WTC11 (cell line): ENCODE measurements around the gene PIGU. TPM values are rescaled to one million over a fixed set of nuclear protein-coding genes. Genes with fewer than 3 reads are reported as not detected.

Source experiments
- ATAC-seq: fragments of 200-7000 bp; cut with Tn5 transposase; 2 replicates; pipeline ENCODE4 v1.10.0; 2021; ENCODE audit warnings: mild to moderate bottlenecking, moderate library complexity
- CTCF ChIA-PET: fragments of 300-600 bp; sonication (Branson Sonifier 250); formaldehyde crosslinking; loops from one replicate; lab custom pipeline; 2021; ENCODE audit warnings: antibody characterized with exemption; lab: Charles Lee
- POLR2A ChIA-PET: fragments of 350-600 bp; sonication (Branson Sonifier 250); formaldehyde crosslinking; loops from one replicate; lab custom pipeline; 2021; ENCODE audit warnings: antibody characterized with exemption; lab: Charles Lee
- DNase-seq: peaks from one replicate; pipeline ENCODE4 v3.0.0; 2021; ENCODE audit warnings: low spot score
- H3K27ac Mint-ChIP-seq: 2 replicates; pipeline ENCODE4 v1.8.0; 2021; ENCODE audit warnings: mixed read lengths
- H3K27me3 Mint-ChIP-seq: 2 replicates; pipeline ENCODE4 v1.8.0; 2021; ENCODE audit warnings: low read depth, mild to moderate bottlenecking, moderate library complexity, mixed read lengths
- H3K36me3 Mint-ChIP-seq: 2 replicates; pipeline ENCODE4 v1.8.0; 2021; ENCODE audit warnings: mixed read lengths
- H3K4me1 Mint-ChIP-seq: 2 replicates; pipeline ENCODE4 v1.8.0; 2022; ENCODE audit warnings: mixed read lengths
- H3K4me3 Mint-ChIP-seq: 2 replicates; pipeline ENCODE4 v1.8.0; 2021; ENCODE audit warnings: mild to moderate bottlenecking, moderate library complexity, mixed read lengths
- H3K9me3 Mint-ChIP-seq: 2 replicates; pipeline ENCODE4 v1.8.0; 2021; ENCODE audit warnings: mixed read lengths
- EMX1 ChIP-seq: fragments of 250-450 bp; sonication (Bioruptor Pico); IDR thresholded peaks from 2 replicates; pipeline ENCODE4 v1.8.0; 2021; ENCODE audit warnings: mild to moderate bottlenecking
- GABPB1 ChIP-seq: sonication (generic); formaldehyde crosslinking; IDR thresholded peaks from 2 replicates; pipeline ENCODE4 v1.8.1; 2023; ENCODE audit warnings: mild to moderate bottlenecking, missing genetic modification reagents
- JAZF1 ChIP-seq: fragments of 250-450 bp; sonication (Bioruptor Pico); IDR thresholded peaks from 2 replicates; pipeline ENCODE4 v1.9.0; 2021; ENCODE audit warnings: moderate library complexity, mild to moderate bottlenecking, inconsistent platforms
- MLX ChIP-seq: sonication (generic); formaldehyde crosslinking; IDR thresholded peaks from 2 replicates; pipeline ENCODE4 v1.8.1; 2023; ENCODE audit warnings: mild to moderate bottlenecking, missing genetic modification reagents, moderate library complexity
- MXD4 ChIP-seq: fragments of 250-450 bp; sonication (Bioruptor Pico); IDR thresholded peaks from 2 replicates; pipeline ENCODE4 v1.8.0; 2021; ENCODE audit warnings: mild to moderate bottlenecking, moderate library complexity, borderline replicate concordance
- PRRX2 ChIP-seq: fragments of 250-450 bp; sonication (Bioruptor Pico); IDR thresholded peaks from 2 replicates; pipeline ENCODE4 v1.8.0; 2021; ENCODE audit warnings: mild to moderate bottlenecking
- RORB ChIP-seq: fragments of 250-450 bp; sonication (Bioruptor Pico); IDR thresholded peaks from 2 replicates; pipeline ENCODE4 v1.9.0; 2021; ENCODE audit warnings: mild to moderate bottlenecking
- ZBTB21 ChIP-seq: sonication (generic); formaldehyde crosslinking; IDR thresholded peaks from 2 replicates; pipeline ENCODE4 v1.8.1; 2023; ENCODE audit warnings: mild to moderate bottlenecking, missing genetic modification reagents, borderline replicate concordance
- ZNF219 ChIP-seq: sonication (generic); formaldehyde crosslinking; IDR thresholded peaks from 2 replicates; pipeline ENCODE4 v1.8.0; 2023; ENCODE audit warnings: missing genetic modification reagents, mild to moderate bottlenecking, borderline replicate concordance
- ZNF317 ChIP-seq: sonication (generic); formaldehyde crosslinking; IDR thresholded peaks from 2 replicates; pipeline ENCODE4 v1.8.1; 2023; ENCODE audit warnings: low read depth, mild to moderate bottlenecking, moderate library complexity, missing genetic modification reagents, borderline replicate concordance
- total RNA-seq: library from RNA; stranded (reverse); gene quantifications from 3 replicates; pipeline ENCODE4 v1.2.3, GENCODE V29; 2021
- TF ChIP-seq, protein P1 (sequence below): sonication (generic); formaldehyde crosslinking; IDR thresholded peaks from 2 replicates; pipeline ENCODE4 v1.8.1; 2023; ENCODE audit warnings: mild to moderate bottlenecking, missing genetic modification reagents, borderline replicate concordance
- TF ChIP-seq, protein P2 (sequence below): sonication (generic); formaldehyde crosslinking; IDR thresholded peaks from 2 replicates; pipeline ENCODE4 v1.8.0; 2023; ENCODE audit warnings: missing genetic modification reagents, mild to moderate bottlenecking, borderline replicate concordance
- TF ChIP-seq, protein P3 (sequence below): sonication (generic); formaldehyde crosslinking; IDR thresholded peaks from 2 replicates; pipeline ENCODE4 v1.8.0; 2023; ENCODE audit warnings: mild to moderate bottlenecking, missing genetic modification reagents
- TF ChIP-seq, protein P4 (sequence below): sonication (generic); formaldehyde crosslinking; IDR thresholded peaks from 2 replicates; pipeline ENCODE4 v1.8.1; 2022; ENCODE audit warnings: low read depth, missing genetic modification reagents, borderline replicate concordance
- TF ChIP-seq, protein P5 (sequence below): fragments of 250-450 bp; sonication (Bioruptor Pico); IDR thresholded peaks from 2 replicates; pipeline ENCODE4 v1.9.0; 2021; ENCODE audit warnings: mild to moderate bottlenecking, borderline replicate concordance
- TF ChIP-seq, protein P6 (sequence below): sonication (generic); formaldehyde crosslinking; IDR thresholded peaks from 2 replicates; pipeline ENCODE4 v1.8.0; 2023; ENCODE audit warnings: missing genetic modification reagents

PIGU gene
- total RNA-seq, 1 experiment from 2014 or later, result 24.8 TPM

GRCh38 chr20:34531608-34532265 lies 145.2 kb downstream of the PIGU start (continued):
- TF ChIP-seq, protein P1, sequence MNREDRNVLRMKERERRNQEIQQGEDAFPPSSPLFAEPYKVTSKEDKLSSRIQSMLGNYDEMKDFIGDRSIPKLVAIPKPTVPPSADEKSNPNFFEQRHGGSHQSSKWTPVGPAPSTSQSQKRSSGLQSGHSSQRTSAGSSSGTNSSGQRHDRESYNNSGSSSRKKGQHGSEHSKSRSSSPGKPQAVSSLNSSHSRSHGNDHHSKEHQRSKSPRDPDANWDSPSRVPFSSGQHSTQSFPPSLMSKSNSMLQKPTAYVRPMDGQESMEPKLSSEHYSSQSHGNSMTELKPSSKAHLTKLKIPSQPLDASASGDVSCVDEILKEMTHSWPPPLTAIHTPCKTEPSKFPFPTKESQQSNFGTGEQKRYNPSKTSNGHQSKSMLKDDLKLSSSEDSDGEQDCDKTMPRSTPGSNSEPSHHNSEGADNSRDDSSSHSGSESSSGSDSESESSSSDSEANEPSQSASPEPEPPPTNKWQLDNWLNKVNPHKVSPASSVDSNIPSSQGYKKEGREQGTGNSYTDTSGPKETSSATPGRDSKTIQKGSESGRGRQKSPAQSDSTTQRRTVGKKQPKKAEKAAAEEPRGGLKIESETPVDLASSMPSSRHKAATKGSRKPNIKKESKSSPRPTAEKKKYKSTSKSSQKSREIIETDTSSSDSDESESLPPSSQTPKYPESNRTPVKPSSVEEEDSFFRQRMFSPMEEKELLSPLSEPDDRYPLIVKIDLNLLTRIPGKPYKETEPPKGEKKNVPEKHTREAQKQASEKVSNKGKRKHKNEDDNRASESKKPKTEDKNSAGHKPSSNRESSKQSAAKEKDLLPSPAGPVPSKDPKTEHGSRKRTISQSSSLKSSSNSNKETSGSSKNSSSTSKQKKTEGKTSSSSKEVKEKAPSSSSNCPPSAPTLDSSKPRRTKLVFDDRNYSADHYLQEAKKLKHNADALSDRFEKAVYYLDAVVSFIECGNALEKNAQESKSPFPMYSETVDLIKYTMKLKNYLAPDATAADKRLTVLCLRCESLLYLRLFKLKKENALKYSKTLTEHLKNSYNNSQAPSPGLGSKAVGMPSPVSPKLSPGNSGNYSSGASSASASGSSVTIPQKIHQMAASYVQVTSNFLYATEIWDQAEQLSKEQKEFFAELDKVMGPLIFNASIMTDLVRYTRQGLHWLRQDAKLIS (CRISPR knock-in tag), result no peak
- TF ChIP-seq PRRX2 (CRISPR knock-in tag), result no peak
- TF ChIP-seq EMX1 (CRISPR knock-in tag), result no peak

DNA sequence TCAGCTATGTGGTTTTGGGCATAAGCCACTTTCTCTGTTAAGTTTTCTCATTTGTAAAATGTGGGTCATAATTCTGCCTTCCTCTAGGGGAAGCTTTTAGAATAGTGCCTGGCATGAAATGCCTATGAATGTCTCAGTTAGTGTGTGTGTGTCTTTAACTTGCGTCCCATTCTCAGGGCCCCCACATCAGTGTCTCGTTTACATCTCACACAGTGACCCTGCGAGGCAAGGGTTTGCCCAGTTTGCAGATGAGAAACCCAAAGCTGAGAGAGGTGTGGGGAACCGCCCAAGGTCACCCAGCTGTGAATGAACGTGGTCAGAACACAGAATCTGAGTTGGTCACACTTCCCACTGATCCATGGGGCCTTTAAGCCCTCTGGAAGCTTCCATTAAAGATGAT lies 146.6 kb downstream of the PIGU start:
- H3K27ac Mint-ChIP-seq, result no peak overlapping the region
- CTCF ChIA-PET, result interaction anchor here (1.1 to 2.7 kb wide), 5 partner anchors 8 to 240 kb away, joined by 3 to 12 read pairs (median 4); no protein-coding TSS in a partner anchor
- no peaks in the 10 kb centered on the region for H3K4me1 Mint-ChIP-seq
- TF ChIP-seq, protein P2, sequence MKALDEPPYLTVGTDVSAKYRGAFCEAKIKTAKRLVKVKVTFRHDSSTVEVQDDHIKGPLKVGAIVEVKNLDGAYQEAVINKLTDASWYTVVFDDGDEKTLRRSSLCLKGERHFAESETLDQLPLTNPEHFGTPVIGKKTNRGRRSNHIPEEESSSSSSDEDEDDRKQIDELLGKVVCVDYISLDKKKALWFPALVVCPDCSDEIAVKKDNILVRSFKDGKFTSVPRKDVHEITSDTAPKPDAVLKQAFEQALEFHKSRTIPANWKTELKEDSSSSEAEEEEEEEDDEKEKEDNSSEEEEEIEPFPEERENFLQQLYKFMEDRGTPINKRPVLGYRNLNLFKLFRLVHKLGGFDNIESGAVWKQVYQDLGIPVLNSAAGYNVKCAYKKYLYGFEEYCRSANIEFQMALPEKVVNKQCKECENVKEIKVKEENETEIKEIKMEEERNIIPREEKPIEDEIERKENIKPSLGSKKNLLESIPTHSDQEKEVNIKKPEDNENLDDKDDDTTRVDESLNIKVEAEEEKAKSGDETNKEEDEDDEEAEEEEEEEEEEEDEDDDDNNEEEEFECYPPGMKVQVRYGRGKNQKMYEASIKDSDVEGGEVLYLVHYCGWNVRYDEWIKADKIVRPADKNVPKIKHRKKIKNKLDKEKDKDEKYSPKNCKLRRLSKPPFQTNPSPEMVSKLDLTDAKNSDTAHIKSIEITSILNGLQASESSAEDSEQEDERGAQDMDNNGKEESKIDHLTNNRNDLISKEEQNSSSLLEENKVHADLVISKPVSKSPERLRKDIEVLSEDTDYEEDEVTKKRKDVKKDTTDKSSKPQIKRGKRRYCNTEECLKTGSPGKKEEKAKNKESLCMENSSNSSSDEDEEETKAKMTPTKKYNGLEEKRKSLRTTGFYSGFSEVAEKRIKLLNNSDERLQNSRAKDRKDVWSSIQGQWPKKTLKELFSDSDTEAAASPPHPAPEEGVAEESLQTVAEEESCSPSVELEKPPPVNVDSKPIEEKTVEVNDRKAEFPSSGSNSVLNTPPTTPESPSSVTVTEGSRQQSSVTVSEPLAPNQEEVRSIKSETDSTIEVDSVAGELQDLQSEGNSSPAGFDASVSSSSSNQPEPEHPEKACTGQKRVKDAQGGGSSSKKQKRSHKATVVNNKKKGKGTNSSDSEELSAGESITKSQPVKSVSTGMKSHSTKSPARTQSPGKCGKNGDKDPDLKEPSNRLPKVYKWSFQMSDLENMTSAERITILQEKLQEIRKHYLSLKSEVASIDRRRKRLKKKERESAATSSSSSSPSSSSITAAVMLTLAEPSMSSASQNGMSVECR, result no peak
- TF ChIP-seq GABPB1 (no peak), MXD4 (CRISPR knock-in tag) (no peak), ZBTB21 (no peak), JAZF1 (no peak), ZNF317 (CRISPR knock-in tag) (no peak), RORB (no peak), ZNF219 (CRISPR knock-in tag) (no peak), MLX (no peak)
- TF ChIP-seq, protein P3, sequence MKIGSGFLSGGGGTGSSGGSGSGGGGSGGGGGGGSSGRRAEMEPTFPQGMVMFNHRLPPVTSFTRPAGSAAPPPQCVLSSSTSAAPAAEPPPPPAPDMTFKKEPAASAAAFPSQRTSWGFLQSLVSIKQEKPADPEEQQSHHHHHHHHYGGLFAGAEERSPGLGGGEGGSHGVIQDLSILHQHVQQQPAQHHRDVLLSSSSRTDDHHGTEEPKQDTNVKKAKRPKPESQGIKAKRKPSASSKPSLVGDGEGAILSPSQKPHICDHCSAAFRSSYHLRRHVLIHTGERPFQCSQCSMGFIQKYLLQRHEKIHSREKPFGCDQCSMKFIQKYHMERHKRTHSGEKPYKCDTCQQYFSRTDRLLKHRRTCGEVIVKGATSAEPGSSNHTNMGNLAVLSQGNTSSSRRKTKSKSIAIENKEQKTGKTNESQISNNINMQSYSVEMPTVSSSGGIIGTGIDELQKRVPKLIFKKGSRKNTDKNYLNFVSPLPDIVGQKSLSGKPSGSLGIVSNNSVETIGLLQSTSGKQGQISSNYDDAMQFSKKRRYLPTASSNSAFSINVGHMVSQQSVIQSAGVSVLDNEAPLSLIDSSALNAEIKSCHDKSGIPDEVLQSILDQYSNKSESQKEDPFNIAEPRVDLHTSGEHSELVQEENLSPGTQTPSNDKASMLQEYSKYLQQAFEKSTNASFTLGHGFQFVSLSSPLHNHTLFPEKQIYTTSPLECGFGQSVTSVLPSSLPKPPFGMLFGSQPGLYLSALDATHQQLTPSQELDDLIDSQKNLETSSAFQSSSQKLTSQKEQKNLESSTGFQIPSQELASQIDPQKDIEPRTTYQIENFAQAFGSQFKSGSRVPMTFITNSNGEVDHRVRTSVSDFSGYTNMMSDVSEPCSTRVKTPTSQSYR, result no peak
- TF ChIP-seq, protein P4, sequence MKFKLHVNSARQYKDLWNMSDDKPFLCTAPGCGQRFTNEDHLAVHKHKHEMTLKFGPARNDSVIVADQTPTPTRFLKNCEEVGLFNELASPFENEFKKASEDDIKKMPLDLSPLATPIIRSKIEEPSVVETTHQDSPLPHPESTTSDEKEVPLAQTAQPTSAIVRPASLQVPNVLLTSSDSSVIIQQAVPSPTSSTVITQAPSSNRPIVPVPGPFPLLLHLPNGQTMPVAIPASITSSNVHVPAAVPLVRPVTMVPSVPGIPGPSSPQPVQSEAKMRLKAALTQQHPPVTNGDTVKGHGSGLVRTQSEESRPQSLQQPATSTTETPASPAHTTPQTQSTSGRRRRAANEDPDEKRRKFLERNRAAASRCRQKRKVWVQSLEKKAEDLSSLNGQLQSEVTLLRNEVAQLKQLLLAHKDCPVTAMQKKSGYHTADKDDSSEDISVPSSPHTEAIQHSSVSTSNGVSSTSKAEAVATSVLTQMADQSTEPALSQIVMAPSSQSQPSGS, result no peak
- TF ChIP-seq, protein P5, sequence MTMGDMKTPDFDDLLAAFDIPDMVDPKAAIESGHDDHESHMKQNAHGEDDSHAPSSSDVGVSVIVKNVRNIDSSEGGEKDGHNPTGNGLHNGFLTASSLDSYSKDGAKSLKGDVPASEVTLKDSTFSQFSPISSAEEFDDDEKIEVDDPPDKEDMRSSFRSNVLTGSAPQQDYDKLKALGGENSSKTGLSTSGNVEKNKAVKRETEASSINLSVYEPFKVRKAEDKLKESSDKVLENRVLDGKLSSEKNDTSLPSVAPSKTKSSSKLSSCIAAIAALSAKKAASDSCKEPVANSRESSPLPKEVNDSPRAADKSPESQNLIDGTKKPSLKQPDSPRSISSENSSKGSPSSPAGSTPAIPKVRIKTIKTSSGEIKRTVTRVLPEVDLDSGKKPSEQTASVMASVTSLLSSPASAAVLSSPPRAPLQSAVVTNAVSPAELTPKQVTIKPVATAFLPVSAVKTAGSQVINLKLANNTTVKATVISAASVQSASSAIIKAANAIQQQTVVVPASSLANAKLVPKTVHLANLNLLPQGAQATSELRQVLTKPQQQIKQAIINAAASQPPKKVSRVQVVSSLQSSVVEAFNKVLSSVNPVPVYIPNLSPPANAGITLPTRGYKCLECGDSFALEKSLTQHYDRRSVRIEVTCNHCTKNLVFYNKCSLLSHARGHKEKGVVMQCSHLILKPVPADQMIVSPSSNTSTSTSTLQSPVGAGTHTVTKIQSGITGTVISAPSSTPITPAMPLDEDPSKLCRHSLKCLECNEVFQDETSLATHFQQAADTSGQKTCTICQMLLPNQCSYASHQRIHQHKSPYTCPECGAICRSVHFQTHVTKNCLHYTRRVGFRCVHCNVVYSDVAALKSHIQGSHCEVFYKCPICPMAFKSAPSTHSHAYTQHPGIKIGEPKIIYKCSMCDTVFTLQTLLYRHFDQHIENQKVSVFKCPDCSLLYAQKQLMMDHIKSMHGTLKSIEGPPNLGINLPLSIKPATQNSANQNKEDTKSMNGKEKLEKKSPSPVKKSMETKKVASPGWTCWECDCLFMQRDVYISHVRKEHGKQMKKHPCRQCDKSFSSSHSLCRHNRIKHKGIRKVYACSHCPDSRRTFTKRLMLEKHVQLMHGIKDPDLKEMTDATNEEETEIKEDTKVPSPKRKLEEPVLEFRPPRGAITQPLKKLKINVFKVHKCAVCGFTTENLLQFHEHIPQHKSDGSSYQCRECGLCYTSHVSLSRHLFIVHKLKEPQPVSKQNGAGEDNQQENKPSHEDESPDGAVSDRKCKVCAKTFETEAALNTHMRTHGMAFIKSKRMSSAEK (CRISPR knock-in tag), result no peak
- TF ChIP-seq, protein P6, sequence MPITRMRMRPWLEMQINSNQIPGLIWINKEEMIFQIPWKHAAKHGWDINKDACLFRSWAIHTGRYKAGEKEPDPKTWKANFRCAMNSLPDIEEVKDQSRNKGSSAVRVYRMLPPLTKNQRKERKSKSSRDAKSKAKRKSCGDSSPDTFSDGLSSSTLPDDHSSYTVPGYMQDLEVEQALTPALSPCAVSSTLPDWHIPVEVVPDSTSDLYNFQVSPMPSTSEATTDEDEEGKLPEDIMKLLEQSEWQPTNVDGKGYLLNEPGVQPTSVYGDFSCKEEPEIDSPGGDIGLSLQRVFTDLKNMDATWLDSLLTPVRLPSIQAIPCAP (CRISPR knock-in tag), result no peak
- DNase-seq (no peak), ATAC-seq (no peak)
- H3K27me3 Mint-ChIP-seq, result no peaks in the 10 kb centered on the region
- peaks cover 42% of the 10 kb centered on the region for H3K36me3 Mint-ChIP-seq
- POLR2A ChIA-PET, result no interaction called here
- H3K9me3 Mint-ChIP-seq, result no peaks in the 10 kb centered on the region
- no peak overlapping the region for H3K4me3 Mint-ChIP-seq
